ENCODE results near the gene MRPL28.
A peak's percentile ranks its signal among the peaks of the same experiment; 100 is the strongest.
"Not testable (repeated sequence)": the region's sequence is repeated elsewhere in the genome, so short reads cannot be mapped to it uniquely, and the experiment has no call there.

The MRPL28 gene

DNA sequence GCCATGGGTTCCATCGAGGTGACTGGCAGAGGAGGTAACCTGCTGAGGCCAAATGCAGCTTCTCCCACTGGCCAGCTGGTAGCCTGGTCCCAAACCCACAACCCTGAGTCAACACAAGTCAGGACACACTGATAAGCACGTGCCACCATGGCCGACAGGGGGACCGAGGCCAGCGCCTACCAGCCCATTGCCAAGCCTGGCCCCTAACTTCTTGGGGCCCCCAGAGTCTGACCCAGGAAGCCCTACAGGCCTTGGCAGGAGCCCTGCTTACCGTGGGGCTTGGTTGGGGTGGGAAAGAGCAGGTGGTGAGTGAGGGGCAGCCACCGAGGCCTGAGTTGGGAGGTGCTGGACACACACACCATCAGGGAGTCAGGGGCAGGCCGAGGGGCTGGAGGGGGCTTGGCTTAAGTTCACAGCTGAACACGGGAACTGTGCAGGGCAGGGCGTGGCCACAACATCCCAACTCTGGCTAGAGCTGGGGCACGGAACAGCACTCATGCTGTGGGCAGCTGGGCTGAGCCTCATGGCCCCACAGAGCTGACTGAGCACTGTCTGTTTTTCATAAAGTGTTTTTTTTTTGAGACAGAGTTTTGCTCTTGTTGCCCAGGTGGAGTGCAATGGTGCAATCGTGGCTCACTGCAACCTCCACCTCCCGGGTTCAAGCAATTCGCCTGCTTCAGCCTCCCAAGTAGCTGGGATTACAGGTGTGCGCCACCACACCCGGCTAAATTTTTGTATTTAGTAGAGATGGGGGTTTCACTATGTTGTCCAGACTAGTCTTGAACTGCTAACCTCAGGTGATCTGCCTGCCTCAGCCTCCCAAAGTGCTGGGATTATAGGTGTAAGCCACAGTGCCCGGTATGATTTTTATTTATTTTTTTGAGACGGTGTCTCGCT is 5.5 kb downstream of the MRPL28 start:
- no peak for DNase-seq (ENCODE audit: low read depth, low spot score)
- Histone ChIP-seq H3K4me3 (ENCODE audit: low read length) (no peak overlapping the region), H3K4me1 (ENCODE audit: control insufficient read depth, insufficient read depth, low read length) (peaks cover 2% of the 10 kb centered on the region; the same call in 1 of the 2 replicates), H3K9me3 (ENCODE audit: control insufficient read depth, insufficient read depth, low read length) (no peaks in the 10 kb centered on the region), H3K36me3 (ENCODE audit: control insufficient read depth, insufficient read depth, low read length) (peaks cover 21% of the 10 kb centered on the region), H3K27ac (ENCODE audit: low read length) (no peak overlapping the region), H3K27me3 (ENCODE audit: control insufficient read depth, insufficient read depth, low read length) (no peaks in the 10 kb centered on the region)
- no CpG with 5 or more reads among the region's 19 CpGs for WGBS (ENCODE audit: insufficient coverage, insufficient read length)

DNA sequence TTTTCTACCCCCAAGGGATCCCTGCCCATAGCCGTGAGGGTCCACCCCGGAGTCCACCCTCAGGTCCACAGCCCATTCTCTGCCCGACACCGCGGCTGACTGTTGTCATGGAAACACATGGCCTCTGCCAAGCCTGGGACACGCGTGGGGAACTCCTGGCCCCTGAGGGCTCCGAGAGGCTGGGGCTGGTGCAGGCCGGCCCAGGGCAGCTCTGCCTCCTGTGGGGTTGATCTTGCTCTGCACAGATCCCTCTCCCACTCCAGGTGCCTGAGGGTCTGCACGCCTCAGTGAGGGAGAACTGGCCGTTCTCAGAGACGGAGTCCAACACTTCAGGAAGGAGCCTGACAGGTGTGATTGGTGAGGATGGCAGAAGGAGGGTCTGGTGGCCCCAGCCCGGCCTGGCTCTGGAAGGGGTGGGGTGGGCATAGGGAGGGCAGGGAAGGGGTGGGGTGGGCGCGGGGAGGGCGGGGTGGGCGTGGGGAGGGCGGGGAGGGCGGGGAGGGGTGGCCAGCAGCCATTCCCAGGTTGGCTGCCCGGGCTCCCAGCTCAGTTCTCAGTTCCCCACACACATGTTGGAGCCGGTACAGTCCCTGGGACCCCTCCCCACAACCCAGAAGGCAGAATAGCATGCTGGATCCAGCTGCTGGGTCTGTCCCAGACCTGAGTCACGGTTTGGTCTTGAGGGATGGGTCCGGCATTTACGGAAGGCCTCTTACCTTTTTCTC is 6.4 kb downstream of the MRPL28 start:
- peaks cover 20% of the 10 kb centered on the region for H3K36me3 ChIP-seq (ENCODE audit: control insufficient read depth, insufficient read depth, low read length)
- no peak for DNase-seq (ENCODE audit: low read depth, low spot score)
- no peaks in the 10 kb centered on the region for H3K27me3 ChIP-seq (ENCODE audit: control insufficient read depth, insufficient read depth, low read length)
- no peak overlapping the region for H3K27ac ChIP-seq (ENCODE audit: low read length)
- WGBS (ENCODE audit: insufficient coverage, insufficient read length): no CpG with 5 or more reads among the region's 24 CpGs
- H3K9me3 ChIP-seq (ENCODE audit: control insufficient read depth, insufficient read depth, low read length): no peaks in the 10 kb centered on the region
- H3K4me1 ChIP-seq (ENCODE audit: control insufficient read depth, insufficient read depth, low read length): peaks cover 2% of the 10 kb centered on the region; the same call in 1 of the 2 replicates
- H3K4me3 ChIP-seq (ENCODE audit: low read length): no peak overlapping the region

DNA sequence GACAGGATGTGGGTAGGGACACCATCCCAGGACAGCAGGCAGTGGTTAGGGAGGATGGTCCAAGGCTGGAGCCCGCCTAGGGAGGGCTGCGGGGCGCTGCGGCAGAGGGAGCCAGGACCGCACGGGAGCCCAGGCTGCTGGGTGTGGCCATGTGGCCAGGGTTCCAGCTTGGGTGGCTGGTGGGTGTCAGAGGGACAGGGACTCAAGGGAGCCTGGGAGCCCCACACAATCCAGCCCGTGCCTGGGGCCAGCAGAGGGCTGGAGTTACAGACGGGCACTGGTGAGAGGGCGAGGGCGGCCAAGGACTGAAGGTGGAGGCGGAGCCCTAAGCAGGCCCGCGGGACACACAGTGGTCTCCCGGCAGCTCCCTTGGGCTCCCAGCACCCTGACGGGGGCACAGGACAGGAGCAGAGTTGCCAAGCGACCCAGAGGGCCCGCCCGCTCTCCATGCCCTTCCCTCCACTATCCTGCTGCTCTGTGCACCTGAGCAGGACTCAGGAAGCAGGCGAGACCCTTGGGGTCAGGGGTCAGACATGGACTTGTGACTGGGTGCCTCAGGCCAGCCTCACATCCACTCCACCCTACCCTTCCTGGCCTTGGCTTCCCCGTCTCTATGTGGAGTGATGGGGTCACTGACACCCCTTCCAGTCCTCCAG is 7.1 kb downstream of the MRPL28 start:
- Histone ChIP-seq H3K36me3 (ENCODE audit: control insufficient read depth, insufficient read depth, low read length) (peaks cover 13% of the 10 kb centered on the region), H3K4me3 (ENCODE audit: low read length) (no peak overlapping the region), H3K4me1 (ENCODE audit: control insufficient read depth, insufficient read depth, low read length) (peaks cover 2% of the 10 kb centered on the region; the same call in 1 of the 2 replicates), H3K27ac (ENCODE audit: low read length) (no peak overlapping the region), H3K27me3 (ENCODE audit: control insufficient read depth, insufficient read depth, low read length) (no peaks in the 10 kb centered on the region), H3K9me3 (ENCODE audit: control insufficient read depth, insufficient read depth, low read length) (no peaks in the 10 kb centered on the region)
- WGBS (ENCODE audit: insufficient coverage, insufficient read length): no CpG with 5 or more reads among the region's 20 CpGs
- DNase-seq (ENCODE audit: low read depth, low spot score): no peak

DNA sequence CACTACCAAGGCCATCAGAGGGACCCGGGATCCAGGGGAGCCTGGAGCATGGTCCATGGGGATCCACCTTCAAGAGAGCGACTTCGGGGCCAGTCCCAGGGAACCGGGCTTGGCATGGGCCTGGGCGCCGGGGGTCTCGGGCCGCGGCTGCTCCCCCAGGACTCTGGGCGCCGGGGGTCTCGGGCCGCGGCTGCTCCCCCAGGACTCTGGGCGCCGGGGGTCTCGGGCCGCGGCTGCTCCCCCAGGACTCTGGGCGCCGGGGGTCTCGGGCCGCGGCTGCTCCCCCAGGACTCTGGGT is 7.7 kb downstream of the MRPL28 start:
- H3K4me3 ChIP-seq (ENCODE audit: low read length); H3K36me3 ChIP-seq (ENCODE audit: control insufficient read depth, insufficient read depth, low read length); DNase-seq (ENCODE audit: low read depth, low spot score); H3K27ac ChIP-seq (ENCODE audit: low read length); H3K27me3 ChIP-seq (ENCODE audit: control insufficient read depth, insufficient read depth, low read length); H3K9me3 ChIP-seq (ENCODE audit: control insufficient read depth, insufficient read depth, low read length); H3K4me1 ChIP-seq (ENCODE audit: control insufficient read depth, insufficient read depth, low read length): not testable (repeated sequence)
- WGBS (ENCODE audit: insufficient coverage, insufficient read length): no CpG with 5 or more reads among the region's 24 CpGs

DNA sequence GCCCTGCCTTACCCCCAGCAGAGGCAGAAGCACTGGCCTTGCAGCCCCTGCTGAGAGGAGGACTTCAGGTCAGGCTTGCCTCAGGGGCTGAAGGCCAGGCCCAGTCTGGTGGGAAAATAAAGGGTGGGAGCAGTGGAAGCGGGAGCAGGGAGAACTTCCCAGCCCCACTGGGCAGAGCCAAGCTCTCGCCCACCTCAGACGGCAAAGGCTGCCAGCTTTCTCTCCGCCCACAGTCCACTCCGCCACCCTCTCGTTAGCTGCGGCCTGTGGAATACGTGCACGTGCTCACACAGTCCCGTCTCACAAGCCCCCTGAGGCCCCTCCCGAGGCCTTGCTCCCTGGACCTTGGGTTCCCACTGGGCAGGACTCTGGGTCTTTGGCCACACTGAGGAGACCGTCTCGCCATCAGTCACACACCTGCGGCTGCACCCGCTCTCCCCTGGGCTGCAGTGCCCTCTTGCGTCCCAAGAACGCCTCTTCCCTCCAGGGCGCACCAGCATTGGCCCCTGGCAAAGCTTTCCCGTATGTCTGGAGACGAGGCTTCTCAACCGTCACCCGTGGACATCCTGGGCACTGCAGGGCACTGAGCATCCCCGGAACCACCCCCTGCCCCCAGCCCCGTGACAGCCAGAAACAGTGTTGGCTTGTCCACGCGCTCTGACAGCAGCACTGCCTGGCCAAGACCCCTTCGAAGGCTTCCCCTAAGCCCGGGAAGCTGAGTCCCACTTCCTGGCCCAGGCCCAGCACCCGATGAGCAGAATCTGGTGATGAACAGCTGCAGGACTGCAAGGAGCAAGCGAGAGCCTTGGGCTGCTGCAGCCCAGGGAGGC is 8.3 kb downstream of the MRPL28 start:
- no peaks in the 10 kb centered on the region for H3K9me3 ChIP-seq (ENCODE audit: control insufficient read depth, insufficient read depth, low read length)
- peak; percentile 63 for DNase-seq (ENCODE audit: low read depth, low spot score)
- no CpG with 5 or more reads among the region's 30 CpGs for WGBS (ENCODE audit: insufficient coverage, insufficient read length)
- H3K27ac ChIP-seq (ENCODE audit: low read length): no peak overlapping the region
- H3K36me3 ChIP-seq (ENCODE audit: control insufficient read depth, insufficient read depth, low read length): peaks cover 4% of the 10 kb centered on the region
- no peaks in the 10 kb centered on the region for H3K27me3 ChIP-seq (ENCODE audit: control insufficient read depth, insufficient read depth, low read length)
- H3K4me3 ChIP-seq (ENCODE audit: low read length): no peak overlapping the region
- H3K4me1 ChIP-seq (ENCODE audit: control insufficient read depth, insufficient read depth, low read length): peaks cover 2% of the 10 kb centered on the region; the same call in 1 of the 2 replicates

DNA sequence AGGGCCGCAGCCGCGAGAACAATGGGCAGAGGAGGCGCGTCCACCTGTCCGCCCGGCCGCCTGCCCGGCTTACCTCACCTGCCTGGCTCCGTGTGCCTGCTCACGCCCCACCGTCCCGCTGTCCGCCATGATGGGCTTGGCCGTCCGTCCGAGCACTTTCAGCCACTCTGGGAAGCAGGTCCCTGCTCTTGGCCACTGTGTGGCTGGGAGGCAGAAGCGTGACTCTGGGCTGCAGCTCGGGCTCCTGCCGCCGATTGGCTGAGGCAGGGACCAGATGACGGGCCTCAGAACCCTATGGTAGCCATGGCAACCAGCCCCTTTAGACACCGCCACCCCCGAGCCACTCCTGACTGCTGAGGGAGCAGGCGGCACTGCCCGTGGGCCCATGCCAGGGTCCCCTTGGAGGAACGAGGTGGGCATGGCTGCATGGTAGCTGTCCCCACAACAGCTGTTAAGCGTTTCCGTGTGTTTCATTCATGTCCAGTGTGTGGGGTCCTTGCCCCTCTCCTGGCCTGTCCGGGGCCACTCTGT is 8.9 kb downstream of the MRPL28 start:
- H3K4me1 ChIP-seq (ENCODE audit: control insufficient read depth, insufficient read depth, low read length): peaks cover 2% of the 10 kb centered on the region; the same call in 1 of the 2 replicates
- no peak for DNase-seq (ENCODE audit: low read depth, low spot score)
- WGBS (ENCODE audit: insufficient coverage, insufficient read length): no CpG with 5 or more reads among the region's 30 CpGs

DNA sequence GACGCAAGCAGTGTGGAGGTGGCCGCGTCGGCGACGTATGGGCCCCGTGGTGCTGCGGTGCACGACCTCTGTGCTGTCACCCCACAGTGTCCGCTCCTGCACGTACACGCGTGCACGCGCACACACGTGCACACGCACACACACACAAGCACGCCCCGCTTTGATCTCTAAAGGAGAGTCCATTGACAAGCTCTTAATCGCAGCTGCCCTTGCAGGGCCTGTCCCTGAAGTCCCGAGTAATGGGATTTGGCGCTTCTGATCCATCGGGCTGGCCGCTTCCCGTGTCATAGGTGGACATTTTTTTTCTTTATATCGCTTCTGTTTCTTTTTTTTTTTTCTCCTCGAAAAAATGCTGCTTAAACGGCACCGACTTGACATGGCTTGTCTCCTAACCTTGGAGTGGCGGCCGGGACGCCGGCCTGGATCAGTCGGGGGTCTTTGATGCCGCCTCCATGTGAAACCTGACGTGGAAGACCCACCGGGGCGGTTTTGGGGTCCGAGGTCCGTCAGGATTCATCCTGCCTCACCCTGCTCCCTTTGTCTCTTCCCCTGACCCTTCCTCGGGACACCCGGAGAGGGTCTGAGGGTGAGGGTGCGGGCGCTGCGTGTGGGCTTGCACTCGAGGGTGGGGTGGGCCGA is 9.5 kb downstream of the MRPL28 start:
- no CpG with 5 or more reads among the region's 47 CpGs for WGBS (ENCODE audit: insufficient coverage, insufficient read length)
- Histone ChIP-seq H3K9me3 (ENCODE audit: control insufficient read depth, insufficient read depth, low read length) (no peaks in the 10 kb centered on the region), H3K4me1 (ENCODE audit: control insufficient read depth, insufficient read depth, low read length) (peaks cover 2% of the 10 kb centered on the region; the same call in 1 of the 2 replicates), H3K36me3 (ENCODE audit: control insufficient read depth, insufficient read depth, low read length) (no peaks in the 10 kb centered on the region; the same call in 1 of the 2 replicates), H3K27ac (ENCODE audit: low read length) (no peak overlapping the region), H3K4me3 (ENCODE audit: low read length) (no peak overlapping the region), H3K27me3 (ENCODE audit: control insufficient read depth, insufficient read depth, low read length) (no peaks in the 10 kb centered on the region)
- no peak for DNase-seq (ENCODE audit: low read depth, low spot score)

More for the DNA sequence above, 8.9 kb downstream of the MRPL28 start:
- Histone ChIP-seq H3K9me3 (ENCODE audit: control insufficient read depth, insufficient read depth, low read length) (no peaks in the 10 kb centered on the region), H3K4me3 (ENCODE audit: low read length) (no peak overlapping the region), H3K27ac (ENCODE audit: low read length) (no peak overlapping the region), H3K27me3 (ENCODE audit: control insufficient read depth, insufficient read depth, low read length) (no peaks in the 10 kb centered on the region), H3K36me3 (ENCODE audit: control insufficient read depth, insufficient read depth, low read length) (peaks cover 2% of the 10 kb centered on the region)

DNA sequence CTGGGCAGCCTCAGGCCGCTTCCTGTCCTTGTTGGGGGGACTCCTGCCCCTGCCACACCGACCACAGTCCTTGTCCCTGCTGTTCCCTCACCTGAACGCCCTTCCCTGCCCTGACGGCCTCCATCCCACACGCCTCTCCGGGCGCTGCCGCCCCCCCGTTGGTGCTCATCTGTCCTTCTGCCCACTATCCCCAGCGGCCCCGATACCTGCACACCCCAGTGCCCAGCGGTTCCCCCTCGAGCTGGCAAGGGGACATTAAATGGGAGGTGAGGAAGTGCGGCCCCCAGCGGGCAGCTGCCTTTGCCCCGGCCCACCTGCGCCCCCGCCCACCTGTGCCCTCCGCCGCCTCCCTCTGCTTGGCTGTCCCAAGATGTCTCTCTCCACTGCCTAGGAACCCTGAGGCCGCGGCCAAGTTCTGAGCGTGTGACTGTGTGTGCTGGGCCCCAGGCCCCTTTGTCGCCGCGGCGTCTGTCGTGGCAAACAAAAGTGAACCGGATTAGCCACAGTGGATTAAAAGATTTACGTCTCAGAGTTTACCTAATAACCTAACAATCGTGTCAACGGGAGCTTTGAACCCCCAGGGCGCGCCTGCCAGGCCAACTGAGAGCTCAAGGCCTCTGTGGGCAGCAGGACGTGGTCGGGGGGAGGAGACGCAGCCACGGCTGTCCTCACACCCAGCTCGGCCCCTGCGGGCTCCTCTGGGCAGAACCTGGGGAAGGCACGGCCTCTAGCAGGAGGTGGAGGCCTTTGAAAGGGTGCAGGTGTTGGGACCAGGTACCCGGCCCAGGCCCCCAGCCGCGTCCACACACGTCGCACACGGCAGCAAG is 10.3 kb downstream of the MRPL28 start:
- H3K27me3 ChIP-seq (ENCODE audit: control insufficient read depth, insufficient read depth, low read length): no peaks in the 10 kb centered on the region
- DNase-seq (ENCODE audit: low read depth, low spot score): no peak

More for the DNA sequence above, 10.3 kb downstream of the MRPL28 start:
- H3K4me3 ChIP-seq (ENCODE audit: low read length): no peak overlapping the region
- H3K36me3 ChIP-seq (ENCODE audit: control insufficient read depth, insufficient read depth, low read length): no peaks in the 10 kb centered on the region; the same call in 1 of the 2 replicates
- no CpG with 5 or more reads among the region's 47 CpGs for WGBS (ENCODE audit: insufficient coverage, insufficient read length)
- no peaks in the 10 kb centered on the region for H3K9me3 ChIP-seq (ENCODE audit: control insufficient read depth, insufficient read depth, low read length)
- H3K4me1 ChIP-seq (ENCODE audit: control insufficient read depth, insufficient read depth, low read length): peaks cover 2% of the 10 kb centered on the region; the same call in 1 of the 2 replicates
- H3K27ac ChIP-seq (ENCODE audit: low read length): no peak overlapping the region
